ENCODE data around the gene MYOCD.

The MYOCD gene

GRCh38 chr17:12731839-12732238 lies 66.1 kb downstream of the MYOCD start:
- no peak overlapping the region for H3K4me3 ChIP-seq (ENCODE audit: low read depth, low read length)
- TF ChIP-seq CTCF (IDR thresholded peaks at IDR 0.05; ENCODE audit: borderline replicate concordance, insufficient read depth, low read depth, low read length) = no peak

GRCh38 chr17:12732366-12732765 lies 66.7 kb downstream of the MYOCD start:
- no peak overlapping the region for H3K4me3 ChIP-seq (ENCODE audit: low read depth, low read length)
- no peak for TF ChIP-seq CTCF (IDR thresholded peaks at IDR 0.05; ENCODE audit: borderline replicate concordance, insufficient read depth, low read depth, low read length)

- H3K4me3 ChIP-seq (ENCODE audit: low read depth, low read length) = no peak overlapping the region
- no peak for TF ChIP-seq CTCF (IDR thresholded peaks at IDR 0.05; ENCODE audit: borderline replicate concordance, insufficient read depth, low read depth, low read length)
Observed at GRCh38 chr17:12734926-12735325, 69.2 kb downstream of the MYOCD start.

- no peak for TF ChIP-seq CTCF (IDR thresholded peaks at IDR 0.05; ENCODE audit: borderline replicate concordance, insufficient read depth, low read depth, low read length)
- no peak overlapping the region for H3K4me3 ChIP-seq (ENCODE audit: low read depth, low read length)
Observed at GRCh38 chr17:12735517-12735916, 69.8 kb downstream of the MYOCD start.

- TF ChIP-seq CTCF (IDR thresholded peaks at IDR 0.05; ENCODE audit: borderline replicate concordance, insufficient read depth, low read depth, low read length) = no peak
- H3K4me3 ChIP-seq (ENCODE audit: low read depth, low read length) = no peak overlapping the region
Observed at GRCh38 chr17:12736526-12736925, 70.8 kb downstream of the MYOCD start.

- H3K4me3 ChIP-seq (ENCODE audit: low read depth, low read length) = no peak overlapping the region
- no peak for TF ChIP-seq CTCF (IDR thresholded peaks at IDR 0.05; ENCODE audit: borderline replicate concordance, insufficient read depth, low read depth, low read length)
Observed at GRCh38 chr17:12737740-12738469, 72.2 kb downstream of the MYOCD start.

- TF ChIP-seq CTCF (IDR thresholded peaks at IDR 0.05; ENCODE audit: borderline replicate concordance, insufficient read depth, low read depth, low read length) = no peak
- no peak overlapping the region for H3K4me3 ChIP-seq (ENCODE audit: low read depth, low read length)
Observed at GRCh38 chr17:12738624-12739023, 72.9 kb downstream of the MYOCD start.
